HG03103 (cell line): ENCODE results near the gene TSPYL4.

ENCODE experiments used
- ATAC-seq: cut with Tn5 transposase; IDR thresholded peaks from one replicate; pipeline ENCODE4 v1.9.1; 2021; ENCODE audit warnings: low read depth; ENCODE audit not compliant: unreplicated experiment

Gene TSPYL4

DNA sequence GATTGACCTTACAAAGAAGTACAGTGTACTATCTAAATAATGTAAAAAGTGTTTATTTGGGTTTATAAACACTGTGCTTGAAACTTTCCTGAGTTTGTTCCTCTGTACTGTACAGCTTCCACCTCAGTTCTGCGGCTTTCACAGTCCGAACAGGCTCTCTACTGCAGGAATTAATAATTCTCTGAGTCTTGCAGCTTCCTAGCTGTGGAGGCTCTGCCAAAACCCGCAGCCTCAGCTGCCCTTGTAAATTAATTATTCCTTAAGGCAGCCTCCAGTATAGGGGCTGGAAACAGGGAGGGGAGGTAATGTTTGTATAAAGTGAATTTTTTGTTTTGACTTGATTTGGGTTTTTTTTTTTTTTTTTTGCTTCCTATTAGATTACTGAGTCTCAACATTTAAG, 19.2 kb downstream of the TSPYL4 start:
- no peak for ATAC-seq

DNA sequence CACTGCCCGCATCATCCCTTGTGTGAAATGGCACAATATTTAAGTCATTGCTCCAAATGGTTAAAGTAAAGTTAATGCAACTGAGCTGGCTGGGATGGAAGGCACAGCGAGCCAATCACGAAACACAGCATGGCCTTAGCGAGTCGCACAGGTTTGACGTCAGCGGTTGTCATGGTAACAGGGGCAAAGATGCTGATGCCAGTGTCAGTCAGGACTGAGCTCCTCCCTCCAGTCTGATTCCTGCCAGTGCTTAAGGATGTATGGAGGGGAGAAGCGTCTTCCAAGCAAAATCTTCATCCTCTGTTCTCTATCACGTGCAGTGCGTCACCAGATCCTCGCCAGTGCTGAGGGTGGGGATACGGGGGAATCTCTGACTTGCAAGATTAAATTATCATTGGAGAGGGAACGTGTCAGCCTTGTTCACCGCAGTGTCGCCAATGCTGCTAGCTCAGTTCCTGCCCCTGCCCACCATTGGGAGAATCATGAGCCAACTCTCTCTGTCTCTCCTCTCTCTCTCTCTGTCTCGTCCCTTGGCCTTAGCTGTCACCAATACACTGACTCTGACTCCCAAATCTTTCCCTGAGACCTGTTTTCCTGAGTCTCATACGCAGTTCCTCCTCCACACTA, 24.5 kb downstream of the TSPYL4 start:
- no peak for ATAC-seq

DNA sequence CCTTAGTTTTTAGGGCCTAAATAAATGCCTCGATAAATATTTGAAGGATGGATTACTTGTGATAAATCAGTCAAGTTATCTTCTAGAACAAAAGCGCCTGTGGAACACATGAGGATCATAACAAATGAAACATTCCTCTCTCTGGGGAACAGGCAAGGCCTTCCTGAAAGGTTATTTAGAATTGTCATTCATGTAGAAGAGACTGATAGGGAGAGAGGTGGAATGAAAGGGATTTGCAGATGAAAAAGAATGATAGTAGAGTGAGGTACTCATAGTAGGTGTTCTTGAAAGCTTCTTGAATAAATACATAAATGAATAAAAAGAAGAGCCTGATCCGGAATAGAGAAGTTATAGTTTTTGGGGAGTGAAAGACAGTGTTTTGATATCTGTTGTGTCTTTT, 30.5 kb downstream of the TSPYL4 start:
- ATAC-seq: no peak

DNA sequence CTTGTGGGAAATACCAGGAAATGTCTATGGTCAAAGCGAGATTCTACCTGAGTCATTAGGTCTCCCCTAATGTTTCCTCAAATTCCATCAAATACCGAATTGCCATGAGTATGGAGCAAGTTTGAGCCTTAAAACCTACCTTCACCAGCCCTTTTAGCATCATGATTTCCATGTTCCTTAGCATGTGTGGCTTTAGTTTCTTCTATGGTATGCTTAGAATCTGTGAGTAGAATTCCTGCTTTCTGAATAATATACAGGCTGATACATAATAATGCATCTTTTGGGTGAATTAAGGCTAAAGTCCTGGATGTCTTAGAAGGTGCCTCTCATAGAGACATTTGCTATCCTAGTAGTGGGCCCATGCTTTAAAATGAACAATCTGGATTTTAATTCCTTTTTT, 32.0 kb downstream of the TSPYL4 start:
- ATAC-seq: no peak

DNA sequence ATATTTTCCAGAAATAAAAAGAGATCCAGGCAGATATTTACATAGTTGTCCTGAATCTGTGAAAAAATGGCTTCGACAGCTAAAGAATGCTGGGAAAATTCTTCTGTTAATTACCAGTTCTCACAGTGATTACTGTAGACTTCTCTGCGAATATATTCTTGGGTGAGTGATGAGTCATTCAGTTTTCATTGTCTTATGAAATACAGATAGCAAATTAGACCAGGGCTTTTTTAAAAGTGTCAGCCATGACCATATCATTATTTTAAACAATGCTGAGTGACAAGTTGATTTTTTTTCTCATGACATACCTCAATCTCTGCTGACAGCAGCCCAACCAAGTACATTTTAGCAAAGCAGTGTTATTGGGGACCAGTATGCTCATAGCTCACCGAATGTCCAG, 32.8 kb downstream of the TSPYL4 start:
- no peak for ATAC-seq

DNA sequence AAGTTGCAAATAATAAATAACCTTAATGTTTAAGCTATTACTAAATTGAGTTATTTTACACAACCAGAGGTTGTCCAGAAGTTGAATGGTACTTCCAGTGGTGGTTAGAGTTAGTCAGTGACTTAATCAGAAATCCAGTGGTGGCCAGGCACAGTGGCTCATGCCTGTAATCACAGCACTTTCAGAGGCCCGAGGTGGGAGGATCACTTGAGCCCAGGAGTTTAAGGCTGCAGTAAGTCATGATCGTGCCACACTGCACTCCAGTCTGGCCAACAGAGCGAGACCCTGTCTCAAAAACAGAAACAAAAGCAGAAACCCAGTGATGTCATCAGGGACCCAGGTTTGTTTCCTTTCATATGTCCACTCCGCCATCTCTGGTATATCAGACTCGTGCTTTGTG, 35.0 kb downstream of the TSPYL4 start:
- no peak for ATAC-seq

DNA sequence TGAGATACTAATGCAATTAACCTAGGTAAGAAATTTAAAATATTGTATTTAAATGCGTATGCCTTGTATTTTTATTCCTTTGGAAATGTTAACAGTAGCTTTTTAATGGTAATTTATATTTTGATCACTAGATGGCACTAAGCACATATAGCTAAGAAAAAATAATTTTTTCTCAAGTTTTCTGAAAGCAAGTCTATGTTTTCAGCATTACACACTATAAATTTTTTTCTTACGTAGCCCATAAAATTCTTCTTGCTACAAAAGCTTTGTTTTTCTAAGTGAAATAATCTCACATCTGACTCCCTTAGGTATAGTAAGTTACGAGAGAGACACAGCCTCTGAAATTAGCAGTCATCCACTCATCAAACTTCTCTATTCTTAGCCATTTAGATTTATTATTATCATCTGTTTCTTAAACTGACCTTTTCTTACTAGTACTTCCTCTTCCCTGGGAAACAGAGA, 35.7 kb downstream of the TSPYL4 start:
- no peak for ATAC-seq

DNA sequence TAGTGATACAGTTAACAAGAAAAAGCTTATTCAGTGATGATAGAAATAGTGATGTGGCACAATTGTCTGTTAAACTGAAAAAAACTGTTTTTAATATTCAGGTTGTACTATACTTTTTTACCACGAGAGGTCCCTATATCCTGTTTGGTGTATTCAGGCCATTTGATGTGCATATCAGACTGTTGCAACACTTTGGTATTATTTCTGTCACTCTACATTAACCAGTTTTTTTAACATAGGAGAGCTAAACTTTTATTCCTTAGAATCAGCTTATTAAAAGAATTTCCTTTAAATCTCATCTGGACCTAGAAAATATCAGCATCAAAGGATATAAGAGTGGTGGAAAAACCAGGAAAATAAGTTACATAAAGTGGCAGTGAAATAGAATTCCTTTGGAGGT, 36.8 kb downstream of the TSPYL4 start:
- ATAC-seq: peak; percentile 53

DNA sequence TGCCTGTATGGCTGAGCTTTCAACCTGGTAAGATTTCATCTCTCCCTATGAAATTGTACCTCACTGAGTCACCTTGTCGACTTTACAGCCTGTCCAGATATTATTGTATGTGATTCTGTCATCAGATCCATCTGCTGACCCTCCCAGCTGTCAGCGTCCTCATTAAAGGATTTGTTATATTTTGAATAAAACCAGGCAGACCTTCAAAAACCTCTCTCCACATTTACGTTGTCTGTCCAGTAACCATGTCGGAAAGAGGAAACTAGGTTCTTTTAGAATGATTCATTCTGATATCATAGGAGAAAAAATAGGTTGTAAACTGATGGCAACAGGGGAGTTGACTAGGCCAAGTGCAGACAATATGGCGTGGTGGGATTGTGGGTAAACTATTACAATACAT, 38.5 kb downstream of the TSPYL4 start:
- ATAC-seq: no peak

DNA sequence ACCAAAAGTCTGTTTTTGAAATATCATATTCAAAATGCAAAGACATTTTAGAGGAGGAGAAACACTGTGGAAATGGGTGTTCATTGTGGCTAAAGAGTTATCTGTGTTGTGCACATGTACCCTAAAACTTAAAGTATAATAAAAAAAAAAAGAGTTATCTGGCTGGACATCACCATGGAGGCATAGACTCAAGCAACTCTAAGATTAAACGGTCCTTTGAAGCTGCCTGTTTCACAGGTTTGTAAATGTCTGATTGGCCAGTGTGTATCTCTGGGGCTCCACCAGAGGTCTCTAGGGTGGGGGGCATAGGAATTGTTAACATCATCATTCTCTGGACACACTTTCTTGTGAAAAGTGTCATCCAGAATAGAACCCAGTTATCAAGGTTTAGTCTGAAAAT, 39.2 kb downstream of the TSPYL4 start:
- ATAC-seq: no peak

DNA sequence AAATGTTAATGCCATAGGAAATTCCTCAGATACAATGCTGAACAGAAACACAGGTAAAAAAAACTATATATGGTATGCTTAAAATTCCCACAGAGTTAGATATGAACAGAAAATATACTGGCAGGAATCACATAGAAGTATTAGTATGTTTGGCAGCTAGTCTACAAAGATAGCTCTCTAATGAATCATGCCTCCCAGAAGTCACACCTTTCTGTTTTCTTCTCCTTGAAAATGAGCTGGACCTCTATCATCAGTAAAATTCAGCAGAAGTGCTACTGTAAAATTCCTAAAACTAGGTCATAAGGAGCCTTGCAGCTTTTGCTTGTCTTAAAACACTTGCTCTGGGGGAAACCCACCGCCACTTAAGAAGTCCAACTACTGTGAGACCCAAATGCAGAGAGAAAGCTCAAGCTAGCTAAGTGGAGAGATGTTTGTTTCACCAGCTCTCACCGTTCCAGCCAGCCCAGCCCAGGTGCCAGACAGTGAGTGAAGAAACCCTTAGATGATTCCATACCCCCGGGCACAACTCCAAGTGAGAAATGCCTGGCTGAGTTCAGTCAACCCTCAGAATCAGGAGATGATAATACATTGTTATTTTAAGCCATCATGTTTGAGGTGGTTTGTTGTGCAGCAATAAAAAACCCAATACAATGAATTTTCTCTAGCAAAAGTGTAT, 43.0 kb downstream of the TSPYL4 start:
- ATAC-seq: no peak

DNA sequence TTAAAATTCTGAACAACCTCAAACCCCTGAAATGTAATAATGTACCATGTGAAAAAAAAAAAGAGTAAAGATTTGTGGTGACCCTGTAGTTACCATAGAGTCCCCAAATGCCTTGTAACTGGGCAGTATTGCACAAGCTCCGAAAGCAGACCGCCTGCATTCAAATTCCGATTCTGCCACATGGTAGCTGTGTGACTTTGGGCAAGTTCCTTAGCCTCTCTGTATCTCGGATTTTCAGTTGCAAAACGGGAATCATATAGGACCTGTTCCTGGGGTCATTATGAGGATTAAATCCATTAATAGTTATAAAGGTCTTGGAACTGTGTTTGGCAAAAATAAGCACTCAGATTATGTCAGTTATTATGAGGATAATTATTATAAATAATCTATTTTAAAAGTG, 43.6 kb downstream of the TSPYL4 start:
- ATAC-seq: no peak

DNA sequence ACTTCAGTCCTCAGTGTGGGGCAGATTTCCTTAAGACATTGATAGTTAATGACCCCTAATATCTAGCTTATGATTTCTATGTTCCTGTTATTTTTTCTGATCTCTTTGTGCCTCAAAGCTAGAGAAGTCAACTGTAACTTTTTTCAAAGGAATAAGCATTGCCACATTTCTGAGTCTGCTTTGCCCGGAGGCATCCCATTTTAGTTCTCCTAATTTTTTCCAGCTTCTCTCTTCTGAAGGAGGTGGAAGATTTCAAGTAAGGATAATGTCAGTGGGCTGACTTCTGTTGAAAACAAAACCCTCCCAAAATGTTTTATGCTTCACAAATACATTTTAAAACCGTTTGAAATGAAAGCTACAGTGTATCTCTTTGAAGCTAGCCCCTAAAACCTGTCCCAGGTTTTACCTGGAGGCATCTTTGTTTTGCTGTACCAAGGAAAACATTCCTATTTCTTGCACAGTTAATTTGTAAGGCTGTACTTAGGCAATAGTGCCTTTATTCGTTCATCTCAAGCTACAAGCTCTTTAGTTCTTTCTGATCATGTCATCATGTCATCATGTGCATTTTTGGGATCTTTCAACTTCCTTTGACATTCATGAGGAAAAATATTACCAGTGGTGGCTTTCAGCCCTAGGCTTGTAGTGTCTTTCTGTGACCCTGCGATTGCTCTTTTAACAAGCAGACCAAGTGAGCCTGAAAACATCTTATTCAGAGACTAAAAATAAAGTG, 45.7 kb downstream of the TSPYL4 start:
- ATAC-seq: no peak

DNA sequence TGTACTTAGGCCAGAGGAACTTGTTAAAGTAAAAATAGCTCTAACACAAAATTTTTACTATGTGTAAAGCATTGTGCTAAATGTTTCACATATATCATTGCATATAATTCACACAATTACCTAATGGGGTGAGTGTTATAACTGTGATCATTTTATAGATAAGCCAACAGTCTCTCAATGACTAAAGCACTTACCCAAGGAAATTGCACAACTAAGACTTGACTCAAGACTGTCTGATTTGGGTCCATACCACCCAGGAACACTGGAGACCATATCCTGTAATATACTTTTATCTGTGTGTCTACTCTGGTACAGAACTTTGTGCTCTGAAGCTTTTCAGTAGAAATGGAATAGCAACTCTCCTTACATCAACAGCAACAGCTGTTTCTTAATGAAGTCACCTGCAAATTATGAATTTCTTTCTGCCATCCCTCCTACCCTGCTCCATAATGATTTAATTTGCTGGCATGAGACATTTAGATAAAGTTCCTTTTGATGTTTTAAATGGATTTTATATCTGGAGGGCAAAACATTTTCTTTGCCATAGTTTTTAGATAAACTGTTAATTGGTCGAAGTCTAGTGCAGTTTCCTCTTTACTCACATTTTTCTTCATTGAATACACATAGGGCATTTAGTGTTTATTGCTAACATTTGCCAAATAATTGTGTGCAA, 47.5 kb downstream of the TSPYL4 start:
- ATAC-seq: no peak

DNA sequence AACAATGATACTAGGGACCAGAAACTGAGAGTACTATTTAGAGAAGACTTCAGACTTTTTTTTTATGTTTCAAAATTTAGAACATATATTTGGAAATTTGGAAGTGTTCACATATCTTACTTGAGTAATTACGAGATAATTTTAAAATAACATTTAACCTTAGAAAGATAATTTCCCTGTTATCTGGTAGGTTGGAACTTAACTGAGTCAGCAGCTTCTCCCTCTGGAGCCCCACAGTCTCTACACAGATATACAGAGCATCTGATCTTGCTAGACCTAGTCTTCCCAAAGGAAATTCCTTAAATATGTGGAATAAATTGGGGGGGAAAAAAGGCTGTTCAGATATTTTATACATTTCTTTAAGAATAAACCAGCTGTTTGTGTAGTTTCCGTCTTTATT, 48.6 kb downstream of the TSPYL4 start:
- no peak for ATAC-seq

DNA sequence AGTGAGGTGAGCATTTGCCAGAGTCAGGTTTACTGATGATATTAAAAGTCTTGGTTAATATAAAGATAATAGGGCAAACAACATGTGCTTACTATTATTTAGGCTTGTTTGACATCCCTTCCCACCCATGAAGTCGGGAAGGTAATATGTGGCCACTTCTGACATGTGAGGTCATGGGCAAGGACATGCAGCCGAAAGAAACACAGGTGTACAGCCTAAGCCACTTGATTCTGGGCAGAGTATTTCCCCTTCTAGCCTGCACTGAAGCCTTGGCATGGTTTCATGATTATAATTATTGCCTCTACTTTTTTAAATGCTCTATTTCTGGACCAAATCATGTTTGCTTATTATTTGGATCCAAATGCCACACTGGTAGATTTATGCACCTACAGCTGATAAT, 52.3 kb downstream of the TSPYL4 start:
- no peak for ATAC-seq

DNA sequence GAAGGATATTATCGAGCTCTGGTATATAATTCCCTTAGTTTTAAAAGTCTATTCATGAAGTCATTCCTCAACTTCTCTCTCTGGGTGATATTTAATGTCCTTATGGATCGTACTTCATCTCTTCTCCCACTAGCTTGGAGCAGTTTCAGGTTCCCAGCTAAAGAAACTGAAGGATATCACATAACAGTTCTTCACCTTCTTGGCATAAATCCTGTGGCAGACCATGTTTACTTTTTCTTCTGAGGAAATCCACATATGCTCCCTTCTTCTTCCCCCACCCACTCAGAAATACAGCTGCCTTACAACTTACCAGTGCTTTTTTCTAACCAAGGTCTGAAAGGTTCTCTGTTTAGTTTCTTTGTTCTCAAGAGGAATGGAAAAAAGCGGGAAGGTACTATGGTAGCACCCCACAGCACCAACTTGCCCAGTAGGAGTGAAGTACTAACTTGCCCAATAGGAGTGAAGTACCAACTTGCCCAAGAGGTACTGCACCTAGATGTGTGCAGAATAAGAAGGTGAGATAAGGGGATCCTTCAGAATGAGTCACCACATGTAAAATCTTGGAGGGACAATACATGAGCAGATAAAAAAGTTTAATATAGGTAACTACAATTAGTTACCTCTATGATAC, 53.1 kb downstream of the TSPYL4 start:
- ATAC-seq: no peak
